HepG2 (cell line): Measurements from ENCODE around the gene LY6G5B. TPM values are rescaled to one million over a fixed set of nuclear protein-coding genes. Genes with fewer than 3 reads are reported as not detected.

Experiments
- ARID3A ChIP-seq: IDR thresholded peaks from 2 replicates; pipeline ENCODE4 v1.6.1; 2012; ENCODE audit warnings: low read depth, low read length, improper control_type of control experiment
- ASH2L ChIP-seq: fragments of 300-600, 200-600 bp; sonication (generic); IDR thresholded peaks from 2 replicates; pipeline ENCODE4 v1.7.0; 2017; ENCODE audit warnings: low read depth, mild to moderate bottlenecking, moderate library complexity, mixed read lengths, low read length; ENCODE audit not compliant: insufficient read length
- BCL6 ChIP-seq: IDR thresholded peaks from 2 replicates; pipeline ENCODE4 v1.6.1; 2016; ENCODE audit warnings: missing genetic modification reagents, missing compliant biosample characterization
- EHMT2 ChIP-seq: fragments of 200-600 bp; sonication (generic); IDR thresholded peaks from 2 replicates; pipeline ENCODE4 v1.7.0; 2017; ENCODE audit warnings: antibody characterized with exemption, low read depth, low read length, borderline replicate concordance
- FLYWCH1 ChIP-seq: sonication (generic); formaldehyde crosslinking; IDR thresholded peaks from 2 replicates; pipeline ENCODE4 v1.8.1; 2023; ENCODE audit warnings: mild to moderate bottlenecking, missing genetic modification reagents
- GTF2F1 ChIP-seq: fragments of 150-350 bp; IDR thresholded peaks from 2 replicates; pipeline ENCODE4 v1.6.1; 2014; ENCODE audit warnings: low read length
- HCFC1 ChIP-seq: fragments of 150-350 bp; IDR thresholded peaks from 2 replicates; pipeline ENCODE4 v1.6.1; 2014; ENCODE audit warnings: low read depth, low read length
- HNF4G ChIP-seq, 2 experiments: sonication (generic) in 1 of 2; formaldehyde crosslinking in 1 of 2; IDR thresholded peaks; 2 replicates each; pipeline versions ENCODE4 v1.4.0 to v1.6.1; 2011 to 2020; ENCODE audit warnings: borderline replicate concordance in 2 of 2, low read depth in 2 of 2, mild to moderate bottlenecking in 2 of 2, low read length in 1 of 2, missing genetic modification reagents in 1 of 2, moderate library complexity in 1 of 2
- IRX3 ChIP-seq: sonication (generic); formaldehyde crosslinking; IDR thresholded peaks from 2 replicates; pipeline ENCODE4 v1.8.1; 2023; ENCODE audit warnings: mild to moderate bottlenecking, low read depth, missing genetic modification reagents, borderline replicate concordance
- JUNB ChIP-seq: sonication (generic); formaldehyde crosslinking; IDR thresholded peaks from 2 replicates; pipeline ENCODE4 v1.8.0; 2022; ENCODE audit warnings: missing genetic modification reagents, mild to moderate bottlenecking, borderline replicate concordance
- MLLT10 ChIP-seq: sonication (generic); formaldehyde crosslinking; IDR thresholded peaks from 2 replicates; pipeline ENCODE4 v1.4.0; 2020; ENCODE audit warnings: missing genetic modification reagents
- PAX8 ChIP-seq: sonication (generic); formaldehyde crosslinking; IDR thresholded peaks from 2 replicates; pipeline ENCODE4 v1.8.0; 2022; ENCODE audit warnings: mild to moderate bottlenecking, missing genetic modification reagents, borderline replicate concordance
- PHF8 ChIP-seq: sonication (generic); formaldehyde crosslinking; IDR thresholded peaks from 2 replicates; pipeline ENCODE4 v1.5.0; 2020; ENCODE audit warnings: missing genetic modification reagents
- POGZ ChIP-seq: sonication (generic); formaldehyde crosslinking; IDR thresholded peaks from 2 replicates; pipeline ENCODE4 v1.4.0; 2020; ENCODE audit warnings: mild to moderate bottlenecking, missing genetic modification reagents
- PRPF4 ChIP-seq: fragments of 200-400 bp; formaldehyde crosslinking; IDR thresholded peaks from 2 replicates; pipeline ENCODE4 v1.6.1; 2016; ENCODE audit warnings: low read length, low read depth; ENCODE audit not compliant: poor library complexity, severe bottlenecking
- RAD21 ChIP-seq: fragments of 450-650 bp; formaldehyde crosslinking; IDR thresholded peaks from 2 replicates; pipeline ENCODE4 v1.5.0; 2020; ENCODE audit warnings: mild to moderate bottlenecking
- ZFYVE20 ChIP-seq: sonication (generic); formaldehyde crosslinking; IDR thresholded peaks from 2 replicates; pipeline ENCODE4 v1.8.0; 2023; ENCODE audit warnings: low read depth, mild to moderate bottlenecking, moderate library complexity, missing genetic modification reagents, borderline replicate concordance
- ZNF3 ChIP-seq: IDR thresholded peaks from 2 replicates; pipeline ENCODE4 v1.7.0; 2017; ENCODE audit warnings: inconsistent platforms
- ZNF367 ChIP-seq: sonication (generic); formaldehyde crosslinking; IDR thresholded peaks from 2 replicates; pipeline ENCODE4 v1.4.0; 2020; ENCODE audit warnings: missing genetic modification reagents, borderline replicate concordance
- ZNF572 ChIP-seq: sonication (generic); formaldehyde crosslinking; IDR thresholded peaks from 2 replicates; pipeline ENCODE4 v1.5.1; 2020; ENCODE audit warnings: mild to moderate bottlenecking, missing genetic modification reagents
- ZNF607 ChIP-seq: sonication (generic); formaldehyde crosslinking; IDR thresholded peaks from 2 replicates; pipeline ENCODE4 v1.5.1; 2020; ENCODE audit warnings: missing genetic modification reagents, mild to moderate bottlenecking, borderline replicate concordance
- ZNF615 ChIP-seq: sonication (generic); formaldehyde crosslinking; IDR thresholded peaks from 2 replicates; pipeline ENCODE4 v1.5.0; 2020; ENCODE audit warnings: mild to moderate bottlenecking, missing genetic modification reagents, borderline replicate concordance
- ZNF629 ChIP-seq: sonication (generic); formaldehyde crosslinking; conservative IDR thresholded peaks from 2 replicates; pipeline ENCODE4 v1.5.0; 2020; ENCODE audit warnings: missing genetic modification reagents
- ZNF816 ChIP-seq: sonication (generic); formaldehyde crosslinking; IDR thresholded peaks from 2 replicates; pipeline ENCODE4 v1.8.0; 2022; ENCODE audit warnings: missing genetic modification reagents, mild to moderate bottlenecking, borderline replicate concordance
- ZSCAN12 ChIP-seq: sonication (generic); formaldehyde crosslinking; IDR thresholded peaks from 2 replicates; pipeline ENCODE4 v1.9.0; 2021; ENCODE audit warnings: mild to moderate bottlenecking, missing genetic modification reagents
- polyA plus RNA-seq, 8 experiments: library from polyadenylated mRNA; depleted of rRNA in 3 of 8; stranded (reverse) in 7 of 8; unstranded in 1 of 8; fragments of >200 nt; fragmentation: Illumina TruSeq in 4 of 8; extraction: Trizol in 4 of 8; gene quantifications; 2 replicates each; pipeline versions ENCODE4 v1.2.1 to v1.2.3, GENCODE V29; 2011 to 2016; ENCODE audit warnings: low read depth in 4 of 8, missing spikeins in 1 of 8, mixed read lengths in 1 of 8; ENCODE audit not compliant: insufficient read depth in 1 of 8
- total RNA-seq, 5 experiments: library from RNA; depleted of rRNA; stranded (reverse); fragments of >200 nt; fragmentation: Illumina TruSeq; extraction: Trizol; gene quantifications; 2 replicates each; pipeline ENCODE4 v1.2.3, GENCODE V29; 2016; ENCODE audit warnings: low read depth in 1 of 5
- TF ChIP-seq, protein P1 (sequence below): IDR thresholded peaks from 2 replicates; pipeline ENCODE4 v1.6.1; 2012; ENCODE audit warnings: low read length, improper control_type of control experiment

Gene LY6G5B
- total and polyA plus RNA-seq, 2 of the 13 experiments (the other 11 are each of a cell fraction or from before 2014, with no cell fraction given): 7.8 to 15.7 TPM

DNA sequence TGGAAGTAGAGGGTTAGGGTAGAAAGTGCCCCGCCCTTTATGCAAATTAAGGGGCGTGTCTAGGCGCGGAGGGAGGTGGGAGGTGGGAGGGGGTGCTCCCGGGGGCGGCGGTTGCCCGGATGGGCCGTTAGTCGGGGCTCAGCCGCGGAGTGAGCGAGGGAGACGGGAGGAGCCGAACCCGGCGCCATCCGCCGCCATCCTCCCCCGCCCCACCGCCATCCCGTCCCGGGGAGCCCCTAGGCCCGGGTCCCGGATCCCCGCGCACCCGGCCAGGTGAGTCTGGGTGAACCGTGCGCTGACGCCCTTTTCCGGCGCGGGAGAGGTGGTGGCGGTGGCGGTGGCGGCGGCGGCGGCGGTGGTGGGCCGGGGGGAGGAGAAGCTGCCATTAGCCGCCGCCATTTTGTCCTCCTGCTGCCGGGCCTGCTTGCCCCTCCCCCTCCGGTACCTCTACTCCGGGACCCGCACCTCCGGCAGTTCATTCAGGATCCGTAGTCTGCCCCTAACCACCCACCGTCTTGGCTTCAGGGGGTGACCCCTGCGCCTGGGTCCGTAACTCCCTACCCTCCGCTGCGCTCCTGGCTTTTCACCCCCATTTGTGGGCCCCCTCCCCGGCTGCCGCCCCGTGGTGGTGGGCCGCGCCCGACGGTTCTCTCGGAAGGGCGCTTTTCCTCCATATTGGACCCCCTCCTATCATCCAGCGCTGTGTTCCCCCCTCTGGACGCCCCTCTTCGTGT lies 49.0 kb upstream of the LY6G5B start, which contains the start of gene PRRC2A (continued):
- TF ChIP-seq, protein P1, sequence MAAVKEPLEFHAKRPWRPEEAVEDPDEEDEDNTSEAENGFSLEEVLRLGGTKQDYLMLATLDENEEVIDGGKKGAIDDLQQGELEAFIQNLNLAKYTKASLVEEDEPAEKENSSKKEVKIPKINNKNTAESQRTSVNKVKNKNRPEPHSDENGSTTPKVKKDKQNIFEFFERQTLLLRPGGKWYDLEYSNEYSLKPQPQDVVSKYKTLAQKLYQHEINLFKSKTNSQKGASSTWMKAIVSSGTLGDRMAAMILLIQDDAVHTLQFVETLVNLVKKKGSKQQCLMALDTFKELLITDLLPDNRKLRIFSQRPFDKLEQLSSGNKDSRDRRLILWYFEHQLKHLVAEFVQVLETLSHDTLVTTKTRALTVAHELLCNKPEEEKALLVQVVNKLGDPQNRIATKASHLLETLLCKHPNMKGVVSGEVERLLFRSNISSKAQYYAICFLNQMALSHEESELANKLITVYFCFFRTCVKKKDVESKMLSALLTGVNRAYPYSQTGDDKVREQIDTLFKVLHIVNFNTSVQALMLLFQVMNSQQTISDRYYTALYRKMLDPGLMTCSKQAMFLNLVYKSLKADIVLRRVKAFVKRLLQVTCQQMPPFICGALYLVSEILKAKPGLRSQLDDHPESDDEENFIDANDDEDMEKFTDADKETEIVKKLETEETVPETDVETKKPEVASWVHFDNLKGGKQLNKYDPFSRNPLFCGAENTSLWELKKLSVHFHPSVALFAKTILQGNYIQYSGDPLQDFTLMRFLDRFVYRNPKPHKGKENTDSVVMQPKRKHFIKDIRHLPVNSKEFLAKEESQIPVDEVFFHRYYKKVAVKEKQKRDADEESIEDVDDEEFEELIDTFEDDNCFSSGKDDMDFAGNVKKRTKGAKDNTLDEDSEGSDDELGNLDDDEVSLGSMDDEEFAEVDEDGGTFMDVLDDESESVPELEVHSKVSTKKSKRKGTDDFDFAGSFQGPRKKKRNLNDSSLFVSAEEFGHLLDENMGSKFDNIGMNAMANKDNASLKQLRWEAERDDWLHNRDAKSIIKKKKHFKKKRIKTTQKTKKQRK: no peak
- TF ChIP-seq RAD21 (CRISPR knock-in tag) (peak; percentile 57), ZFYVE20 (no peak), ZNF3 (no peak), HCFC1 (no peak), ZNF816 (CRISPR knock-in tag) (no peak; the same call in 1 of the 2 replicates), PRPF4 (no peak), ZNF615 (CRISPR knock-in tag) (peak; percentile 27; the same call in 1 of the 2 replicates), ZNF629 (no peak), GTF2F1 (no peak), IRX3 (peak; percentile 19; the same call in 1 of the 2 replicates), HNF4G (IDR thresholded peaks at IDR 0.05; ENCODE audit: borderline replicate concordance, low read depth, low read length) (peak; percentile 25; the same call in 1 of the 2 replicates), HNF4G (CRISPR knock-in tag; IDR thresholded peaks at IDR 0.05; ENCODE audit: borderline replicate concordance, low read depth) (peak; percentile 36; the same call in 1 of the 2 replicates), ZNF607 (CRISPR knock-in tag) (no peak; the same call in 1 of the 2 replicates), BCL6 (CRISPR knock-in tag) (no peak; the same call in 1 of the 2 replicates), EHMT2 (no peak), ZSCAN12 (no peak), ZNF572 (CRISPR knock-in tag) (0 out of 2 replicates have a peak, but pooled peaks have one; percentile 78), ARID3A (no peak), MLLT10 (no peak), ZNF367 (no peak), JUNB (no peak), ASH2L (peak; percentile 80), PAX8 (CRISPR knock-in tag) (no peak; the same call in 1 of the 2 replicates), POGZ (CRISPR knock-in tag) (peak; percentile 16; the same call in 1 of the 2 replicates), FLYWCH1 (CRISPR knock-in tag) (no peak), PHF8 (CRISPR knock-in tag) (peak; percentile 62; the same call in 1 of the 2 replicates)
